HG02678 (cell line): Measurements from ENCODE around the gene MED12L.

Experiments used
- ATAC-seq: cut with Tn5 transposase; IDR thresholded peaks from one replicate; pipeline ENCODE4 v1.9.1; 2021; ENCODE audit warnings: mild to moderate bottlenecking, moderate library complexity; ENCODE audit not compliant: unreplicated experiment

Gene MED12L

DNA sequence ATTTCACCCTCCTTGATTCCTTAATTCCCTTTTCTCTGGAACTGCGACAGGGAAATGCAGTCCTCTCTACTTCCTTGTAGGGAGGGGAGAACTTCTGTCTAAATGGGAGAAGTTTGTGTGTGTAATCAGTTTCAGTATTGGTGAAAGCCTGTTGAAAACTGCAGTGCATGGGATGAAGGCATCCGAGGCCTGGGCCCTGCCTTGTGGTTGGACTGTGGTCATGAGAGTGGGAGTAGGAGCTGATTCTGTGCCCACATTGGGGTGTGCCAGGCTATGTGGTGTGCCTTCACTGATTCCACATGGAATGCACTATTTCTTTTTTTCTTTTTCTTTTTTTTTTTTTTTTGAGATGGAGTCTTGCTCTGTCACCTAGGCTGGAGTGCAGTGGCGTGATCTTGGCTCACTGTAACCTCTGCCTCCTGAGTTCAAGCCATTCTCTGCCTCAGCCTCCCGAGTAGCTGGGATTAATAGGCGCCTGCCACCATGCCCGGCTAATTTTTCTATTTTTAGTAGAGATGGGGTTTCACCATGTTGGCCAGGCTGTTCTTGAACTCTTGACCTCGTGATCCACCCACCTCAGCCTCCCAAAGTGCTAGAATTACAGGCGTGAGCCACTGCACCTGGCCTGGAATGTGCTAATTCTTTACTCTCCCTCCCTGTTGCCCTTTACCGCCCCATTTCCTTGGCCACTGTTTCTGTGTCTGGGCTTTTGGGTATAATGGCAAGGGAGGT is 84.7 kb downstream of the MED12L start:
- ATAC-seq = peak; percentile 37

DNA sequence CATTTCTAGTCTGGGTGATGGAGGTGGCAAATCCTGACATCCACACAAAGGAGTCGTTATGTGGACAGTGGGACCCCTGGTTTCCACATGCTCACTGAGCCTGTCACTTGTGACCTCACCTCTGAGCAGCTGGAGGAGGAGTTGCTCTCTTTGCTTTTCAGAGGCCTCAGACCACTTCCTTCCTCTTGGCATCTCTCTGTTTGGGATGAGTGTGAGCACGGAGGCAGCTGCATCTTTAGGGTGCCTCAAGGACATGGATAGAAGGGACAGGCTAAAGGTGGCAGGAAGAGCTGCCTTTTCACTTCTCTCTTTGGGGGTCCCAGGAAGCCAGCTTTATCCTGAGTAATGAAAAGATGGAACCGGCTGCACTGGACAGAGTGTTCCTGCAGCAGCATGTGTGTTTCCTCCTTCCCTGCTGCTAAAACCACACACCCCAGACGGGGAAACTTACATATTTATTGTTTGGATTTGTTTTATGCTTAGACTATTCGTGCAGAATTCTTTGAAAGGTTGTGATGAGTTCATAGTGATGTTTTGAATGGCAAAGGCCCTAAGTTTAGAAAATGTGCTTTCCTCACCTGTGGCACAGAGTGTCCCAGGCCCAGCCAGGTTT is 85.8 kb downstream of the MED12L start:
- peak; percentile 66 for ATAC-seq

DNA sequence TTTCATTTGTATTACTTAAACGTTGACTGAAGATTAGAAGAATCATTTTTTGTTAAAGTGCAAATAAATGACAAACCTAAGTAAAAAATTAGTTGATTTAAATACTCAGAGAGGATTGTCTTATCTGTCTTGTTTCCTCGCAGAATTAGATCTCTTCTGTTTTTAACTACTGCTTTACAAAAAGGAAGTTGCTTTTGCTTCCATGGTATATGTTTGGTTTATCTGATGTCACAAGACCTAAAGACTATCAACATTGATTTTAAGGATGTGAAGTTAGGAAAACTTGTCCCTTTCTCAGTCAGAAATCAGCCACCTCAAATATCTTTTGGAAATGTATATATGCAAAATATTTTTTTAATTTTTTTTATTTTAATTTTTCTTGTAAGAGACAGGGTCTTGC is 88.9 kb downstream of the MED12L start:
- no peak for ATAC-seq

GRCh38 chr3:151175952-151176351 is 90.5 kb downstream of the MED12L start:
- ATAC-seq = no peak

GRCh38 chr3:151178208-151178845 is 92.9 kb downstream of the MED12L start:
- ATAC-seq = no peak

DNA sequence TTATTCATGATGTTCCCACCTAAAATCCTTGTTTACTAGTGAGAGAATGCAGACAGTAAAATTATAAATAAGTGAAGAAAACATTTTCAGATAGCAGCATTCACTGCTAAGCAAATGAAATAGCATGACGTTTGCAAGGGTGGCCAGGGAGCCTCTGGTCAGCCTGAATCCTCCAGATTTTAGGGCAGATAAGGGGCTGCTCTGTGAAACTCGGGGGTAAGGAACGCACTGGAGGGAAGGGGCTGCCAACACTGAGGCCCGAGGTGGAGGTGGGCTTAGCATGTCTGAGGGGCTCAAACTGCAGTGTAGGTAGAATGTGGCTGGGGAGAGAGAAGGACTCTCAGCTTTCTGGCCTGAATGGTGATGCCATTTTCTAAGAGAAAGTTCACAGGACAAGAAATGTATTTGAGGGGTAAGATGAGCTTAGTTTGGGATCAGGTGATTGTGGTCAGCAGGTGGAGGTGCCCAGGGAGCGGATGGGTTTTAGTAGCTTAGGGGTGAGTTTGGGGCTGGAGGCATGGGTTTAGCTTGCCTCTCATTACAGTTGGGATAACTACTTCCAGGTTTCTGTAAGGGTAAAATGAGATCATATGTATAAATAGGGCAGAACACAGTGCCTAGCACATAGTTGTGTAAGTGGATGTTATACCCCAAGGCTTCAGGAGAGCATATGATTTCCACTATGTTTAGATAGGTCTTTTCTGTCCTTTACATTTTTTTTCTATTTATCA is 97.0 kb downstream of the MED12L start:
- ATAC-seq = no peak

GRCh38 chr3:151183265-151183671 is 97.8 kb downstream of the MED12L start:
- ATAC-seq = no peak

DNA sequence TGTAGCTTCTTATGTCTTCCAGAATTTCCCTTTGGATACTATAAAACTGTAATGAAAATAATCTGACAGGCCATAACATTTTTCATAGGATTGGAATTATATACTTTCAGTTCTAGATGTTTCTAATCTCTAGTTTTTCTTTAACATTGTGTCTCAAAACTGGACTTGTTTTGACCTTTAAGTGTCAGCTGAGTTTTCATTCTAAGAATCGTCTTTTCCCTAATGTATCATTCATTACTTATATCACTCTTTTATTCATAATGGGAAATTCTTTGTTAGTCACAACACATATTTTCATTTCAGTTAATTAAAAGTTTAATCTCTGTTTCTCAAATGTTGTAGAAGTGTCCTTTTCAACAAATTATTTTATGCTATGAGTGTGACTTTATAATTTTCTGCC is 105.6 kb downstream of the MED12L start:
- no peak for ATAC-seq

- ATAC-seq = no peak
Observed at GRCh38 chr3:151192545-151192944, 107.1 kb downstream of the MED12L start.

- ATAC-seq = no peak
Observed at GRCh38 chr3:151195826-151196225, 110.4 kb downstream of the MED12L start.

- no peak for ATAC-seq
Observed at GRCh38 chr3:151196434-151196833, 111.0 kb downstream of the MED12L start.

DNA sequence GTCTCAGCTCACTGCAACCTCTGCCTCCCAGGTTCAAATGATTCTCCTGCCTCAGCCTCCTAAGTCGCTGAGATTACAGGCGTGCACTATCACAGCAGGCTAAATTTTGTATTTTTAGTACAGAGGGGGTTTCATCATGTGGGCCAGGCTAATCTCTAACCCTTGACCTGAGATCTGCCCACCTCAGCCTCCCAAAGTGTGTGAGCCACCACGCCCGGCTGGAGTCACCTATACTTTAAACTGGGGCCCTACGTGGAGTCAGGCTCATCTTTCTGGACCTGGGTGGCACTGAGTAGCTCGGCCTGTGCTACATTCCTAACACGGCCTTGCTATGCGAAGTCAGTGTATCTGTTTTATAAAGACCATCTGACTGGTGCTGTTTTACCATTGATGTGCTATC is 111.8 kb downstream of the MED12L start:
- ATAC-seq = no peak

- no peak for ATAC-seq
Observed at GRCh38 chr3:151197981-151198767, 112.7 kb downstream of the MED12L start.

DNA sequence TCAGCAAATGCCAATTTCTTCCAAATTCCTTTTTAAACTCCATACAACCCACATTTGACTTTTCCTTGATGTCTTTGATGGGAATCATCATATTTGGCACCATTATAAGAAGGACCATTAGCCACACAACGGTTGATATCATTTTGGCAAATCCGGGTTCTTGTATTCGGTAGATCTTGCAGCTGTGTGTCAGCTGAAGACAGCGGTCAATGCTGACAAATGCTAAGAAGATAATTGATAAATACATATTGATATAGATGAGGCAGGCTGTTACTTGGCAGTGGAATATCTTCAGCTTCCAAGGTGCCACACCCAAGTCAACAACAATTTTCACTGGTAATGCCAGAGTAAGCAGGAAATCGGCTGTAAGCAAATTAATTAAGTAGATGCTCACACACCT is 113.4 kb downstream of the MED12L start:
- no peak for ATAC-seq

DNA sequence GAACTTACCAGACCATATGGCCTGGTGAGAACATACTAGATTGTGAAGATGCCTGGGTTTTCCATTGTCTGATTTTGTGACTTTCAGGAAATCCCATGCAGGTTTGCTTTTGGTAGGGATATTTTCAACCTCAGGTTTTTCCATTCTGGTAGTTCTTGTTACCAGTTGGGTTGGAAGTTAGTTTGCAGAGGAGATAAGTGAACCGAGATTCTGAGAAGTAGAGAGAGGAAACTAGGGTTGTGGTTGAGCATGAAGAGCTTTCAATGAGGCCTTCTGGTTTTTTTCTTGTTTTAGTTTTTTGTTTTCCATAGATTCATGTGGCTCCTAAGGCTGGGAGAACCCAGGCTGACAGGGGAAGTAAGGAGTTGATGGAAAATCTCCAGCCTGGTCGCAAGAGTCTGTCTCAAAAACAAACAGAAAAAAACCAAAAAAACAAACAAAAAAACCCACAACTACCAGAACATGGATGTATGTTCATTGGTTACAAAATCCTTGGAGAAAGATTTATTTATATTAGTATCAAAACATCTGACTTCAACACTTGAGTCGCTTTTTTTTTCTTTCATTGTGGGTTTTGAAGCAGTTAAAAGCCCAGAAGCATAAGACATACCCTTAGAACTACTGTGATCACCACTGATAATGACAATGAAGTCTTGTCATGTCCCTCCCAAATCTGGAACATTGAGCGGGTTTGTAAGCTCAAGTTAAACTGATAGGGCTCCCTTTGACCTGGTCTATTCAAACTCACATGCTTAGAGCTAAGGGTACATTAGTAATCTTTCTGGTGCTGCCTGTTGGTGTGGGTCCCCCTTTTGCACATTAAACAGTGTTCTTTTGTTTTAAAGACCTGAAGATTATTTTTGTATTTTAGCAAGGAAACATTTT is 114.3 kb downstream of the MED12L start:
- ATAC-seq = no peak

DNA sequence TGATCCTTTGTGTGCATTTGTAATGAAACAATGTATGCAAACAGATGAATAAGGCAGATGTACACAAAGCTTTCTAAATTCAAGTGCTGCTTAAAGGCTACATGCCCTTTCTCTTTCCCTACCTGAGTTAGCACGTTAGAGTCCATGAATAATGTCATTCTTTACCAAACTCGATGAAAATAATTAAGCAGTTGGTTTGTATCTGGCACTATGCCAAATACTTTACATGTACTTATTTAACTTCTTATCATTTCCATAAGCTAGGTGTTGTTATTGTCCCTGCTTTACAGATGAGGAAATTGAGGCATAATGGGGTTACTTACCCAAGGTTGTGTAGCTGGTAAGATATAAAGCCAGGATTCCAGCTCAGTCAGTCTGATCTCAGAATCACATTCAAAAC is 115.1 kb downstream of the MED12L start:
- no peak for ATAC-seq

- no peak for ATAC-seq
Observed at GRCh38 chr3:151201051-151201730, 115.7 kb downstream of the MED12L start.

DNA sequence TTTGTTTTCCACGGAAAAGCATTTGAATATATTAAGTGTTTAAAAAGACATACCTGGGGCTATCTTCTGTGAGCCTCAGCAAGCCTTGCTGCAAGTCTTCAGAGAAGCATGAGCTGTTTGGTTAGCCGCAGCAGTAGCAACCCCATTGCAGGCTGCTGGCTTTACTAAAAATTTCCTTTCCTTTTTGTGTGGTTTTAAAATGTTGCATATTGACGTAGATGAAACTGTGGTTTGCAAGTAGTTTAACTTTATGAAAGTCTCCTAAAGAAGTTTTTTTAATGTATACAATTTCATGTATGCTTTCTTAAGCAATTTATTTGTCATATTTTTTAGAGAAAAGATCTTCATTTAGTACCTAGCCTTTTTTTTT is 117.6 kb downstream of the MED12L start, which contains the start of gene GPR171:
Gene GPR171 (minus strand): TSS at position 166 of the 370 bp plus-strand sequence. CDS start 3,830 bp downstream, outside the sequence.
- ATAC-seq = peak; percentile 94
